Body of pancreas (tissue), 4 donors: ENCODE results near the gene DHX57. TPM values are rescaled to one million over a fixed set of nuclear protein-coding genes. Genes with fewer than 3 reads are reported as not detected.
A peak's percentile ranks its signal among the peaks of the same experiment; 100 is the strongest.

ENCODE experiments used
- ATAC-seq: fragments of 150-250 bp; one replicate; pipeline ENCODE4 v1.9.1; 2016
- DNase-seq, 4 donors: peaks; one replicate each; pipeline ENCODE4 v3.0.0-alpha.2; 2019
- H3K27ac ChIP-seq, 4 donors: fragments of 200-600 bp; sonication (generic); 1 replicate in 3 of 4; 2 replicates in 1 of 4; pipeline versions ENCODE4 v1.5.1 to v1.6.1; 2016 to 2019; ENCODE audit warnings: mild to moderate bottlenecking in 1 of 4, mixed read lengths in 1 of 4, moderate library complexity in 1 of 4
- H3K27me3 ChIP-seq, 2 donors: fragments of 200-600 bp; sonication (generic); one replicate each; pipeline ENCODE4 v1.6.0; 2016; ENCODE audit warnings: mild to moderate bottlenecking in 1 of 2
- H3K36me3 ChIP-seq, 2 donors: fragments of 200-600 bp; sonication (generic); replicated peaks in 1 of 2; 2 replicates each; pipeline ENCODE4 v1.5.1; 2016; ENCODE audit warnings: low read depth in 2 of 2; ENCODE audit not compliant: insufficient read depth in 1 of 2
- H3K4me1 ChIP-seq: fragments of 200-600 bp; sonication (generic); one replicate; pipeline ENCODE4 v1.6.0; 2016
- H3K4me3 ChIP-seq, 2 donors: fragments of 200-600 bp; sonication (generic); 1 replicate in 1 of 2; 2 replicates in 1 of 2; pipeline ENCODE4 v1.5.1; 2016 to 2019
- H3K9me3 ChIP-seq, 3 donors: fragments of 200-600 bp; sonication (generic); 1 replicate in 2 of 3; 2 replicates in 1 of 3; pipeline ENCODE4 v1.5.1; 2016
- CTCF ChIP-seq, 7 experiments: fragments of 450-650 bp in 4 of 7; fragments of 200-600 bp in 3 of 7; sonication (generic) in 3 of 7; IDR thresholded peaks; one replicate each; pipeline ENCODE4 v1.5.1; 2016 to 2019; ENCODE audit warnings: antibody characterized with exemption in 7 of 7
- POLR2A ChIP-seq, 3 donors: fragments of 450-650 bp; IDR thresholded peaks; one replicate each; pipeline ENCODE4 v1.6.1; 2016; ENCODE audit warnings: antibody characterized with exemption in 3 of 3, mild to moderate bottlenecking in 2 of 3
- WGBS, 2 donors: methylation state at CpG; one replicate each; pipeline ENCODE4 v1.1.5; 2017; 5-methylcytosine and 5-hydroxymethylcytosine counted together
- intact Hi-C: fragments of 100-400 bp; cut with DNase I; formaldehyde crosslinking; loops from one replicate; pipeline ENCODE4 v1.15.1; 2023
- total RNA-seq, 2 donors: library from RNA; depleted of rRNA; stranded (reverse); fragments of >200 nt; gene quantifications; one replicate each; pipeline ENCODE4 v1.1.0, GENCODE V29; 2016

Gene DHX57
- total RNA-seq, 2 donors from 2014 or later, result 4.9 to 6.5 TPM

GRCh38 chr2:38887347-38887746, 11.6 kb upstream of the DHX57 start:
- ATAC-seq, result no peak
- WGBS, 2 donors, result 87 to 88% methylated on average over 4 of the region's 4 CpGs
- TF ChIP-seq CTCF (IDR thresholded peaks at IDR 0.05), result no peak
- no peak for TF ChIP-seq POLR2A (IDR thresholded peaks at IDR 0.05)

GRCh38 chr2:38886063-38886462, 10.3 kb upstream of the DHX57 start:
- Histone ChIP-seq H3K9me3 (no peaks in the 10 kb centered on the region), H3K27me3 (no peaks in the 10 kb centered on the region), H3K36me3 (no peaks in the 10 kb centered on the region), H3K4me1 (no peaks in the 10 kb centered on the region), H3K4me3 (no peak overlapping the region), H3K27ac (no peak overlapping the region)
- no peak for TF ChIP-seq CTCF (IDR thresholded peaks at IDR 0.05)
- TF ChIP-seq POLR2A (IDR thresholded peaks at IDR 0.05), result no peak
- intact Hi-C loops, result no loop called here
- no peak for ATAC-seq
- no peak for DNase-seq

More at GRCh38 chr2:38887347-38887746, 11.6 kb upstream of the DHX57 start:
- intact Hi-C loops, result no loop called here
- Histone ChIP-seq H3K36me3 (no peaks in the 10 kb centered on the region), H3K4me3 (no peak overlapping the region), H3K27me3 (no peaks in the 10 kb centered on the region), H3K27ac (no peak overlapping the region), H3K4me1 (no peaks in the 10 kb centered on the region), H3K9me3 (no peaks in the 10 kb centered on the region)
- no peak for DNase-seq

- Histone ChIP-seq H3K4me1 (peaks cover 16% of the 10 kb centered on the region), H3K36me3 (peaks cover 0 to 2% of the 10 kb centered on the region in 2 donors), H3K27ac (no peak overlapping the region), H3K9me3 (no peaks in the 10 kb centered on the region), H3K27me3 (no peaks in the 10 kb centered on the region), H3K4me3 (peak overlapping the region; percentile 29 to 96)
- no peak for TF ChIP-seq CTCF (IDR thresholded peaks at IDR 0.05)
- no peak for TF ChIP-seq POLR2A (IDR thresholded peaks at IDR 0.05)
- no peak for ATAC-seq
- intact Hi-C loops, result no loop called here
- DNase-seq, result no peak
- 9 to 21% methylated on average over 10 of the region's 10 CpGs for WGBS, 2 donors
Observed at GRCh38 chr2:38876407-38876806, 673 bp upstream of the DHX57 start.

- ATAC-seq (no peak), DNase-seq (no peak)
- Histone ChIP-seq H3K4me1 (peaks cover 16% of the 10 kb centered on the region), H3K27ac (peak overlapping the region; percentile 0 to 74 (median 56)), H3K27me3 (no peaks in the 10 kb centered on the region), H3K36me3 (no peaks in the 10 kb centered on the region), H3K9me3 (no peaks in the 10 kb centered on the region), H3K4me3 (peak overlapping the region; percentile 29 to 96)
- WGBS, 2 donors, result 0% methylated on average over 6 to 10 of the region's 10 CpGs
- intact Hi-C loops, result no loop called here
- no peak for TF ChIP-seq CTCF (IDR thresholded peaks at IDR 0.05)
- TF ChIP-seq POLR2A (IDR thresholded peaks at IDR 0.05), result no peak
Observed at GRCh38 chr2:38875227-38875575, 533 bp downstream of the DHX57 start.

GRCh38 chr2:38873763-38874162, 2.0 kb downstream of the DHX57 start:
- no peaks in the 10 kb centered on the region for H3K36me3 ChIP-seq
- TF ChIP-seq CTCF (IDR thresholded peaks at IDR 0.05), result no peak
- TF ChIP-seq POLR2A (IDR thresholded peaks at IDR 0.05), result no peak
- no peak overlapping the region for H3K27ac ChIP-seq
- no peak for DNase-seq
- no peaks in the 10 kb centered on the region for H3K27me3 ChIP-seq
- intact Hi-C loops, result no loop called here
- H3K4me3 ChIP-seq, result no peak overlapping the region
- no peaks in the 10 kb centered on the region for H3K9me3 ChIP-seq
- peaks cover 16% of the 10 kb centered on the region for H3K4me1 ChIP-seq
- ATAC-seq, result no peak
- WGBS, 2 donors, result 75 to 78% methylated on average over 5 of the region's 5 CpGs
